Measurements from ENCODE around the gene RAB8B.

Gene RAB8B

DNA sequence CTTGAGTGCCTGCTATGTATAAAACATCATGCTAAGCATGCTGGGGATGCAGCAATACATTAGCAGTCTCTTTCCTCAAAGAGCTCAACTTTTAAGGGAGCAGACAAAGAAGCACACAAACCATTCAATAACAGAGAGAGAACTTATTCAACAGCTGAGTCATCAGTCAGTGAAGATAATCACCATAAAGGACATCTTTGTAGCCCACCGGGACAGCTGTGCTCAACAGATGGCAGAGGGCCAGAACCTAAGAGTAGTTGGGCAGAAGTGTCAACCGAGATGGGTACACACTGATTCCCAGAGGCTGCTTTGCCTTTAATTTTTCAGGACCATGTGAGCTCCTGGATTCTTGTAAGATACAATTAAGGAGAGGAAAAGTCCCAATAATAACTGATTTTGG is 4.2 kb upstream of the RAB8B start:
- DNase-seq (ENCODE audit: low read depth): no peak

DNA sequence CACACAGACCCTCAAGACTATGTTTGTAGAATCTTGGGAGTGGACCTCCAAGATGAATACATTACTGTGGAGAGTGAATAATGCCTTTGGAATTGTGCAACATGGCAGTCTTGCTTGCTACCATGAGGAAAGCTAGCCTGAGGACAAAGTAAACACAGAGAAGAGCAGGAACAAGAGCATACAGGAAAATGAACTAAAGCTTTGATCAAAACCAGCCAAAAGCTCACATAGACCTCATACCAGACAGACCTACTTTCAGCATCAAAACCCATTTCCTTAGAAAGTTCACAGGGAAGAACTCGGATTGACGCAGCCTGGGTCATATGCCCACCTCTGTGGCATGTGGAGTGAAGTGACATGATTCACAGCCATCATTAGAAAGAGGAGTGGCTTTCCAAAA is 3.3 kb upstream of the RAB8B start:
- DNase-seq (ENCODE audit: low read depth): no peak

DNA sequence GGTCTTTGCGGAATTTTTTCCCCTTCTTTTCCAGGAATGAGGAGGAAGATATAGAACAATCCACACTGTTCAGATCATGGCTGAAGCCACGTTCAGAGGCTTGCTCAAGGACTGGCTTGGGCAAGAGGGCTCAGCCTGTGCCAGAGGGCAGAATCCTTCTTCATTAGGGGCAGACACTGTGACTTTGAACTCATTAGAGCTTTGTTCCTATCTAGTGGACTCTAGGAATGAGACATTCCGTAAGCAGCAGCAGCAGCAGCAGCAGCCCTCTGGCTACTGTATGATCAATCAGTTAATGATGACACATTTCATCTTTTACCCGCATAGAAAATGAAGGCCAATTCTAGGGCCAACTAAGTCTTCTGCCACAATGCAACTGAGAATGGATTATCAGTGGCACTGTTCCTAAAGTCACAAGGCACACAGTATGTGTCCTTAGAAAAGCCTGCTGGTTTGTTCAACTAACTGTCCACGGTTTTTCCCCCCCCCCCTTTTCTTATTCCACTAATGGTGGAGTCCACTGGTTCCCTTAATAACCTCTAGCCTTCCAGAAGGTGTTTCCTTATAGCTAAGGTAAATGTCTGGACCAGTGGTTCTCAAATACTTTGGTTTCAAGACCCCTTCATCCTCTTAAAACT is 1.7 kb upstream of the RAB8B start:
- no peak for DNase-seq (ENCODE audit: low read depth)

DNA sequence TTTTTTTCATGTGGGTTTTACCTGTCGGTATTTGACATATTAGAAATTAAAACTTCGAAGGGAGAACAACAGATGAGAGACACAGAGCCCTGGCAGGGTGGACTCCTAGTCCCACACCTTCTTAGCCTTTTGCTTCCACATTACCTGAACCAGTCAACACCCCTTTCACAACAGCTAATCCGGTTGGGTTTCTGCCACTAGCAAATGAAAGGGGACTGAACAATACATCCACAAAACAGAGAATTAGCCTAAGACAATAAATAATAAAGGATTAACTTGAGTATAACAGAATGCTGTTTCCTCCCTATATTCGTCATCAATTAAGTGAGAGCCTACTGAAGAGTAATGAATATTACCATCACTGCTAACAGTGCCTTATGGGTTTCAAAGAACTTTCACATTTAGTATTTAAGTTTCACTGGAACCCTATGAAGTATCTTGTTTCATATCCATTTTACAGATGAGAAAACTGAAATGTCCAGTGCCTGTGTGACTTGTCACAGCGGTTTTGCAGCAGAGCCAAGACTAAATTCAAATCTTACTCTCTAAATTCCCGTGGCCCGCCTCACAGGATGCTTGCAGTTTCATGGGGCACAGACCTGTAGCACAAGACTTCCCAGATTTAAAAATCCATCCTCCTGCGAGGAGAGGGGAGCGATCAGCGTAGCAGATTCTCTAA is 1.0 kb upstream of the RAB8B start:
- no peak for DNase-seq (ENCODE audit: low read depth)

DNA sequence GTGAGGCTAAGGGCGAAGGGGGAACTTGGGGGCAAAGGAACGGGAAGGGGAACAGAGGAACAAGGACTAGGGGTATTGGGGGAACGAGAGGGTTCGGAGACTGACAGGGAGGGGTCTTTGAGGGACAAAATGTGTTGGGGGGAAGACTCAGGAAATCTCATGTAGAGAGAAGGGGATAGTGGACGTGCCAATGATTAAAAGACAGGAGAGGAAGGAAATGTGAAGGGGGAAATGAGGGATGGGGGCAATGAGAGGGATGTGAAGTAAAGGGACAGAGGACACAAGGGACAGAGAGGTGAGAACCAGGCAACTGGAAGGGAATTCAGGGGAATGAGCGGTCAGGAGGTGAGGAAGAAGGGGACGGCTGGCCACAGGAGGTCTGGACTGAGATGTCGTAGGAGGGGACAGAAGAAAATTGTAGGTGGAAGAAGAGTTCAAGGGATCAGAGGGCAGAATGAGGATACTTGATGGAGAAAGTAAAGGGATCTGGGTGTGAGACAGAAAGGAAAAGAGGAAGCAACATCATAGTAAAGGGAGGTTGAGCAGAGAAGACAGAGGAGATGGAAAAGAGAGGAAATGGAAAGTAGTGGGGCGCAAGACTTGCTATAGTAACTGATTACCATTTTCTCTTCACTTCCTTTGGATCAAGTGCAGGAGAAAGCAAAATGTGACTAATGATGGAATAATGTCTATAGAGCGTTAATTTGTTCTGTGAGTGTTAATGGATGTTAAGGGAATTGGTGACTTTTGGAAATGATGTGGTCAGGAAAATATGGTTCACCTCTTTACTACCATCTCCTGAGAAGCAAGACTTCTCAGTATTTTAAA is 749 bp downstream of the RAB8B start:
- DNase-seq (ENCODE audit: low read depth): no peak

DNA sequence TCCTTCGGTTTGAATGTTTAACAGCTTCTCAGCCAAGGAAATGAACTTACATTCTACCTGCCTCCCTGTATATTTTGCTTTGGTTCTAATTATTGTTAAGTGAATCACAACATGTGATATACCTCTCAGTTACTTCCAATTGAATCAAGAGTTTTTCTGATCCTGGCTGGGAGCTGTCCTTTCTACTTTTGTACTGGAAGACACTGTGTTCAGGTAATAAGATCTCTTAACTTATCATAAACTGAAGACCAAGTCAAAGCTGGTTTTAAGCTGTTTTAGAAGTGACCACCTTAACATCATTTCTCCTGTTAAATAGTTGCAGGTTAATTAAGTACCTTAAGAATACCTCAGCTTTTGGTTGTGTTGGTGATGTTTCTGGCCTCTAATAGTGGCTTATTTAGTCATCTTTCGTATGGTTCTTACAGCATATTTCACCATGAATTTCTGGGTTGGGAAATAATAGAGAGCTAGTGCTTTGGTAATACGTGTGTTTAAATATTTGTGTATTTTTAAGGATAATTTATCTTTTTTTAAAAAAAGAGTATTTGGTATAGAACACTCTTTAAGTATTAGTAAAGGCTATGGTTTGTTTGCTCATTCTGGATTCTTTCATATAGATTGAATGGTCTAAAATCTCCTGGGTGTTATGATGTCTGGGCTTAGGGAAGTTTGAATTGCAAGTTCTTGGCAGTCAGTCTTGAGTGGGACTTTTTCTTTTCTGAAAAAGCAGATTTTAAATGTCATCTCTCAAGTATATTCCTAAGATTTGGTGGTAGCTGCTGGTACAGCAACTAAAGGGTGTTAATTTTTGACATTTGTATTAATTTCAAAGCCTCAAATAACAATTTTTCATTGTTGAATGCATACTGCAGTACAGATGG is 1.6 kb downstream of the RAB8B start:
- DNase-seq (ENCODE audit: low read depth): no peak

DNA sequence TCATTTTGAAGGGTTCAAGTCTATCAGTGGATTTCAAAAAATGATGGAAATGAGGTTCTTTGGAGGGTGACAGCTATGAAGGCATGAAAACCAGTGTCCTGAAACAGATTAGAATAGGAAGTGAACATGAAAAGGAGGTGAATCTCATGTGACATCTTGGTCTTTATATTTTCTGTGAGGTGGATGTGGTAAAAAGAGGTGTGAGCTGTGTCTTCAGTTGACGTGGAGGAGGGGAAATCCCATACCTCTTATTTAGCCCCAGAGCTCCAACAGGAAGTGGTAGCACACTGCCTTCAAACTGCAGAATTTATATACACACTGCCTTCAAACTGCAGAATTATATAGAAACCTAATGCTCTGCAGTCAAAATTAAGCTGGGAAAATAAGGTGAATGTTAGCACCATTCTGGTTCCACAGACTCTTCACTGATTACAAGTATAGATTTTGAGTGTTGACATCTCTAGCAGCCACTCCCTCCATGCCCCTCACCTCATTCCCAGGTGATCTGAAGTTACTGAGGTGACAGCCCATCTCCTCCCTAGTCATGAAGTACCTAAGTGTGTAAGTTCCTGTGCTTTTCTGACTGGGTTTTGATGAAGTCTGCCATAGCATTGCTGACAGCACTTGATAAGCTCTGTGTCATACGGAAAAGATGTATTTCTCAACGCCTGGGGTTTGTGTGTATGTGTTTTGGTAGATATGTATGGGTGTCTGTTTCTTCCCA is 2.7 kb downstream of the RAB8B start:
- DNase-seq (ENCODE audit: low read depth): peak; percentile 15

DNA sequence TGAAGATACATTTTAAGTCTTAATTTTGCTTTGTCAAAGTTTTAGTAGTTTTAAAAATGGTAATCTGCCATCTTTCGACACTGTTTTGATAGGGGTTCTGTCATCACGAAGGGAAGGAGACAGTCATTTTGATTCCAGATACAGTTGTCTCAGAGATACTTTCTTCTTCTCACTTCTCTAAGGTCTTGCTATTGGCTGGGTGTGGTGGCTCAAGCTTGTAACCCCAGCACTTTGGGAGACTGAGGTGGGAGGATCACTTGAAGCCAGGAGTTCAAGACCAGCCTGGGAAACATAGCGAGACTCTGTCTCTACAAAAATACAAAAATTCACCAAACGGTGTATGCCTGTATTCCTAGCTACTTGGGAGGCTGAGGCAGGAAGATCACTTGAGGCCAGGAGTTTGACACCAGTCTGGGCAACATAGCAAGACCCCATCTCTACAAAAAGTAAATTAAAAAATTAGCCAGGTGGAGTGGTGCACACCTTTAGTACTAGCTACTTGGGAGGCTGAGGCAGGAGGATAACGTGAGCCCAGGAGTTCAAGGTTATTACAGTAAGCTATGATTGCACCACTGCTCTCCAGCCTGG is 3.3 kb downstream of the RAB8B start:
- DNase-seq (ENCODE audit: low read depth): no peak

DNA sequence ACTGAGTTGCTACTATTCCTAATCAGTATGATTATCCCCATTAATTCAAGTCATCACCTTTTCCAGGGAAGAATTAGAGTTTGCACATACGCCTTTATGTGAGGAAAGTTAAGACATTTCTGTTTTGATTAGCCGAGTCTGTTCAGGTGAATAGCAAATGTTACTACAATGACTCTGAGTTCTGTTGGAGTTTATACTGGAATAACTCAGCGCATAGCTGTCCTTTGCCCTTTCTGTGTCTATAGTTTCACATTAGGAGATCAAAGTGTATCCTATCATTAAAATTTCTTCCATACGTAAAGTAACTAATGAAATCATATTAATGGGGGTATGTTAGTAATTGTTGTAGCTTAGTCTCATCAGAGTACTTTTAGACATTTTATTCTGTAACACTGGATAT is 4.9 kb downstream of the RAB8B start:
- DNase-seq (ENCODE audit: low read depth): no peak

DNA sequence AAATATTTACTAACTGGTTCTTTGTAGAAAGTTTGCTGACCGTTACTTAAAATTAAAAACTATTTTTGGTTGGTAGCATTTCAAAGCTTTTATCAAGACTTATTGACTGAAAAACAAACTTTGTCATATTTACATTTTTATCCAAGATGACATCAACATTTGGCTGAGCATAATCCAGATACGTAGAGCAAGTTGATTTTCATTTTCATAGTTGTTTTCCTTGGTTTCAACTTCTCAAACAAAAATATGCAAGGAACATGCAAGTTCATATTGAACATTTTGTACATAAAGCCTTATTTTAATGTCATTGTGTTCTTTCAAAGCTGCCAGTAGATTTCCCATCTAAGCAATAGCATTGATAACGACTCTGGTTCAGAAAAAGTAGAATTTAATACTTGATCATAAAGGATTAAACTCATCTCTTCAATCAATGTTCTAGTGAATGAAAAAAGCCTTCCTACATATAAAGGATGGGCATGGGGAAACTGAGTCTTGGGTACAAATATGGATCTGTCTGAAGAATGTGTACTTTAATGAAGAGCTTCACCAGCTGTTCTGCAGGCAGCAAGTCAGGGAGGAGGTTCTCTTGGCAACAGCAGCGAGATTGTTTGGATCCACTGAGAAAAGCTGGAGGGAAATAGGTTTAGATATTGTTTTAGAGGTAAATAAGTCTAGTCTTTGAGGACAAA is 5.6 kb downstream of the RAB8B start:
- DNase-seq (ENCODE audit: low read depth): no peak

DNA sequence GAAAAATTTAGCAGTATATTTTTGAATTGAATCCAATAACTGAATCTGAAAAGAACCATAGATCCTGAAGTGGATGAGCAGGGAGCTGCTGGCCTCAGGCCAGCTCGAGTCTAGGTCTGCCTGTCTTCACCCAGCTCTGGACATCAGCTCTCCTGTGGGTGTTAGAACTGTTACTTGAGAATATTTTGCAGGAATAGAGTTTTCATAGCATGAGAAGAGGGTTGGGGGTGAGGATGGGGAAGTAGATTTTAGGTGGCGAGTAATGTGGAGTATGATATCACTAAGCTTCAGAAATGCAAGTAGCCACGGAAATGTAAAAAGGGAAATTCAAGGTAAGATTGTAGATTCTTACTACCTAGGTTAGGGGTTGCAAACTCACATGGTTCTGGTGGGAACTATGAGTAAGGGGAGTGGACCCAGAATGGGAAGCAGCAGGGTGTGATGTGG is 6.2 kb downstream of the RAB8B start:
- no peak for DNase-seq (ENCODE audit: low read depth)

DNA sequence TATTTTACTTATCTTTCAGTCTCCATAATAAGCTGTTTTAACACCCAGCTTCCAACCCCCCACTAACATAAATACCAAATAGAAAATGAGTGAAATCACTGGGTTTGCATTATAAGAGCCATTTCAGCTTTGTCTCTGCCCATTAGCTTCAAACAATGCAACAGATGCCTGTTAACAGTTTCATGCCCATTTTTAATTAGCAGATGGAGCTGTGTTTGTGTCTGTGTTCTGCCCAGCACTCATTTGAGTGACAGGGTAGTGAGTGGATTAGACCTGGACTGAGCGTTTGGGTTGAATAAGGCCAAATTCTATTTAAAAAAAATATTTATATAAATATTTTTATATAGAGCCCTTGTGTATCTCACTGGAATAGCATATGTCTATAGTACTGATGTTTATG is 7.4 kb downstream of the RAB8B start:
- no peak for DNase-seq (ENCODE audit: low read depth)

DNA sequence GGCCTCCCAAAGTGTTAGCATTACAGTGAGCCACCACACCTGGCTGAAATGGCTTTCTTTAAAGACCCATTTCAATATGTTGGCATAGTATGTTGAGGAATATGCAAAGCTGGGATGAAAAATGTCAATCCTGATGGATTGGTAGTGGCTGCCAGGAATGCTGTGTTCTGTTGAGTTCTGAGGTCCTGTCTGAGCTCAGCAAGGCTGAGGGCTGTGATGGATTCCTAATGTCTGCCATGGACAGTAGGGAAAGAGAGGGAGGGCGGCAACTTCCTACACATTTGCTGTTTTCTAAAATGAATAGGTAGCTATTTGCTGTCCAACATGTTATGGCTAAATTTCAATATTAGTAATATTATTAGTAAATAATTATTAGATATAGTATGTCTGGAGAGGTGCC is 8.2 kb downstream of the RAB8B start:
- no peak for DNase-seq (ENCODE audit: low read depth)

DNA sequence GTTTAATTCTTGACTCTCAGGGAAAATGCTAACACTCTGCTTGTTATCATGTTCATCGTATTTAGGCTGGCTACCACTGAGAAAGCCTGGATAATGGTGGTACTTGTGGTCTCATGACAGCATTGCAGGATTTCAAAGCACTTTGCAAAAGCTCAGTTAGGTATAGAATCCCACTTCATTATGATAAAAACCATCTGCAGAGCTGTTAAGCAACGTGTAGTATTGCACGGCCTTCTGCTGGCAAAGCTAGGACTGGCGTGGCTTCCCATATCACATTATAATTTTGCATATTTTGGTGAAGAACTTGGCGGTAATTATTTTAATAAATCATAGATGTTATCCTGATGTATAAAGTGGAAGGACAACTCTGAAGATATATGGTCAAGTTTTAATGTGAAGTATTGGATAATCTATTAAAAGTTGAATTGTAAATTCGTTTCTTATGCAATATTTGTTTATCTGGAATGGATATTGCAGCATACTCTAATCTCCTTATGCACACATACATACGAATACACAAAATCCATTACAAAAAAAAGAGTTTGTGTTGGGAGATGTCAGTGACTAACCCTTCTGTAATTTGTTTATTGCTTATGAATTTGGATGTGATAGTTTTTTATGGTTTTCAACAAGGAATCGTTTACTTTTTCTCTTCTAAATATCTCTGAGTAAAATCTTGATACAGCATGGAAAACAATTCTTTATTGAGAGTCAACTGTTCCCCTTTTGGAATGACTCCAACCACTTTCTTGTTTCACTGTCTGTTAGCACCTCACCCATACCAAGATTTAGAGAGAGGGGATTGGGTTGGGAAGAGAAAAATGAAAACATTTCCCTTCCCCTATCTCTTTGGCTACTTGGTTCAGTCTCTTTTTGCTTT is 9.2 kb downstream of the RAB8B start:
- DNase-seq (ENCODE audit: low read depth): no peak

DNA sequence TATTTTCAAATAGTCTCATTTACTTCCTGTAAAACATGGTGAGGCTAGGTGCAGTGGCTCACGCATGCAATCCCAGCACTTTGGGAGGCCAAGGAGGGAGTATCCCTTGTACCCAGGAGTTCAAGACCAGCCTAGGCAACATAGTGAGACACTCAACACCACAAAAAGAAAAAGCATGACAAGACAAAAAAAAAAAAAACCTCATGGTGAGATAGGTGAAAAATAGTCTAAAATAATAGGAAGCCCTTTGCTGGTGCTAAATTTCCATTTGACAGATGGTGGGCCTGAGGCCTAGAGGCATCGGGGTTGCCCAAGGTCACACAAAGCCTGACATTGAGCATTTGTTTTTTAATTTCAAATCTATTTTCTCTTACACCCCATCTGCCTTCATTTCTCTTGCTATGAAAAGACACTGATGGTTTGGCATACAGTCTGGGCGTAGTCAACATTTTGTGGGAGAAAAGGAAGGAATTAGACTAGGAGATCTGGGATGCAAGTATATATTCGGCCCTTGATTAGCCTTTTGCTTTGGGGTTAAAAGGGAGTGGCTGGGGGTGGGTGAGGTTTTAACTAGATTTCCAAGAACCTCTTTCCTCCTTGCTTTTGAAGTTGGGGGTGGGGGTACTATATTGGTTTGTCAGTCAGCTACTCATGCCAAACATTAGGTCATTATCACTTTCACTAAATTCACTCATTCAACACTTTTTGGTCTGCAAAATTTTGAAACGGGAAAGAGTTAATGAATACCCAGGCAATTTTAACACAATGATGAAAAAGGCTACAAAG is 11.3 kb downstream of the RAB8B start:
- DNase-seq (ENCODE audit: low read depth): no peak

DNA sequence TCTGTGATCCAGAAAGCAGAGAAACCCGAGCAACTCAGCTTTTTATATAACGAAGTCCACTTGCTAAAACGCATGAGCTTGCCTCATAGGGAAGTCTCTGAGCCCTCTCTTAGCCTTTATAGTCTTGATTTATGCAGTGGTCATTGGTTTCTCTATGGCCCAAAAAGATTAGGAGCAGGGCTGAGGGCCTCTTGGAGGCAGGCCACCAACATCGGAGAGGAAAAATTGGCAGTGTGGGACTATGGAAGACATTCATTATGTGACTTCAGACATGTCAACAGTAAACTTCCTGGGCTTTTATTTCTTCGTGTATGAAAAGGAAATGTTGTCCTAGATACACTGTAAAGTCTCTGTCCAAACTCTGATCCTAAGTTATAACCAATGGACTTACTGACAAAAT is 13.5 kb downstream of the RAB8B start:
- DNase-seq (ENCODE audit: low read depth): no peak

DNA sequence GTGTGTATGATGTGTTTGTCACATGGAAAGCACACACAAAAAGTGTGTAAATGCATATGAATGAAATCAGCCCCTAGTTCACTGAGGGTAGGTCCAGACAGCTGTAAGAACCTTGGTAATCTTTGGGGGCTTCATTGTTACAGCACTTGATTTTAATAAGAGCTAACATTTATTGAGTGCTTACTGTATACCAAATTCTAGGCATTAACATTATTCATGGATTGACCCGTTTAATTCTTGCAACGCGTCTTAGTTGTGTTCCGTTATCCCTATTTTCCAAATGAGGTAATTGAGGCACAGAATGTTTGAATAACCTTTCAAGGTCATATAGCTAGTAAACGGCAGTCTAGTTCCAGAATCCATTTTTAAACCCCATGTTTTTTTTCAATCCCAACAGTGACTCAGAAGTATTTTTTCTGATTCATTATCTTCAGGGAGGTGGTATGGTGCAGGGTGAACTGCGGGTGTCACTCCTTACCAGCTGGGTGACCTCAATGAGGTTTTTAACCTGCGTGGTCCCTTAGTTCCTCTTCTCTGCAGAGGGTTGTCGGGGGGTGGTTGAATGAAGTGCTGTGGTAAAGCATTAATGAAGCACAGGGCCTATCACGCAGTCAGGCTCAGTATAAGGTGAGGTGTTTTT is 14.2 kb downstream of the RAB8B start:
- DNase-seq (ENCODE audit: low read depth): no peak

DNA sequence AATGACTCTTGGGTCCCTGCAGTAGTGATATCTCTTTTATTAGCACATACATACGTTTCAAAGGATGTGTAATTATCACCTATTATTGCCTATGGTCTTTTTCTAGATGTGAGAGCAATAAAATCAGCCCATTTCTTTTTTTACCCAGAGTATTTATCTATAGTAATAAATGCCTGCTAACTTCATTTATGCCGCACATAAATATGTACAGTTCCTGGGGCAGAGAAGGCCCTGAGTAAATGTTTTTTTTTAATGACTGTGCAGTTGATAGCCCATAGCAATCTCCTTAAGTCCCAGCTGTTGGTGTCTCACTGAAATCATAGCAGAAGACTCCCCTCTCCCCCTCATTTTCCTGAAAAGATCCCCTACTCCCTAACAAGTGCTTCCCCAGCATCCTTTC is 16.7 kb downstream of the RAB8B start:
- no peak for DNase-seq (ENCODE audit: low read depth)

Data from activated T-helper 1 cell treated with Interleukin-2 at 50 U/mL for 16 hours (primary cell).